MCF 10A (cell line): ENCODE results near the gene FOXP3. TPM values are rescaled to one million over a fixed set of nuclear protein-coding genes. Genes with fewer than 3 reads are reported as not detected.

Experiments
- BruUV-seq: library from RNA; stranded (reverse); fragments of 400-500 nt; replicated peaks from 2 replicates; lab custom pipeline; 2021; lab: Mats Ljungman, UMichigan
- CTCF ChIA-PET: fragments of 300-600 bp; sonication (Branson Sonifier 250); formaldehyde crosslinking; extraction: SDS; loops from one replicate; lab custom pipeline; 2021; ENCODE audit warnings: antibody characterized with exemption, inconsistent platforms; lab: Yijun Ruan, JAX
- POLR2A ChIA-PET: fragments of 300-600, 350-650 bp; sonication (Branson Sonifier 250); formaldehyde crosslinking; extraction: SDS; loops from one replicate; lab custom pipeline; 2020; ENCODE audit warnings: antibody characterized with exemption, inconsistent platforms; lab: Yijun Ruan, JAX
- DNase-seq: peaks from one replicate; pipeline ENCODE4 v3.0.0-alpha.2; 2018; ENCODE audit not compliant: unreplicated experiment
- H3K27ac Mint-ChIP-seq: one replicate; pipeline ENCODE4 v1.8.0; 2022; ENCODE audit warnings: mild to moderate bottlenecking, low read depth, mixed read lengths; ENCODE audit not compliant: unreplicated experiment
- H3K27me3 Mint-ChIP-seq: one replicate; pipeline ENCODE4 v1.8.0; 2022; ENCODE audit warnings: mixed read lengths; ENCODE audit not compliant: insufficient read depth, unreplicated experiment
- H3K36me3 Mint-ChIP-seq: one replicate; pipeline ENCODE4 v1.8.0; 2022; ENCODE audit warnings: mild to moderate bottlenecking, moderate library complexity, mixed read lengths; ENCODE audit not compliant: insufficient read depth, unreplicated experiment
- H3K4me1 Mint-ChIP-seq: one replicate; pipeline ENCODE4 v1.8.0; 2022; ENCODE audit warnings: mixed read lengths; ENCODE audit not compliant: insufficient read depth, unreplicated experiment
- H3K4me3 Mint-ChIP-seq: one replicate; pipeline ENCODE4 v1.8.0; 2022; ENCODE audit warnings: mild to moderate bottlenecking, moderate library complexity, mixed read lengths; ENCODE audit not compliant: unreplicated experiment
- H3K9me3 Mint-ChIP-seq: one replicate; pipeline ENCODE4 v1.8.0; 2022; ENCODE audit warnings: mixed read lengths; ENCODE audit not compliant: unreplicated experiment
- intact Hi-C: fragments of 100-400 bp; cut with micrococcal nuclease; formaldehyde crosslinking; loops from 2 replicates; pipeline ENCODE4 v1.14.1; 2022
- total RNA-seq: library from RNA; stranded (reverse); gene quantifications from 2 replicates; pipeline ENCODE4 v1.2.3, GENCODE V29; 2022
- TF ChIP-seq, protein P1 (sequence below): fragments of 200-600 bp; IDR thresholded peaks from one replicate; pipeline ENCODE4 v1.8.0; 2022; ENCODE audit warnings: antibody characterized with exemption, mild to moderate bottlenecking; ENCODE audit not compliant: unreplicated experiment

FOXP3 gene
- total RNA-seq, 1 experiment from 2014 or later = 0.26 TPM

DNA sequence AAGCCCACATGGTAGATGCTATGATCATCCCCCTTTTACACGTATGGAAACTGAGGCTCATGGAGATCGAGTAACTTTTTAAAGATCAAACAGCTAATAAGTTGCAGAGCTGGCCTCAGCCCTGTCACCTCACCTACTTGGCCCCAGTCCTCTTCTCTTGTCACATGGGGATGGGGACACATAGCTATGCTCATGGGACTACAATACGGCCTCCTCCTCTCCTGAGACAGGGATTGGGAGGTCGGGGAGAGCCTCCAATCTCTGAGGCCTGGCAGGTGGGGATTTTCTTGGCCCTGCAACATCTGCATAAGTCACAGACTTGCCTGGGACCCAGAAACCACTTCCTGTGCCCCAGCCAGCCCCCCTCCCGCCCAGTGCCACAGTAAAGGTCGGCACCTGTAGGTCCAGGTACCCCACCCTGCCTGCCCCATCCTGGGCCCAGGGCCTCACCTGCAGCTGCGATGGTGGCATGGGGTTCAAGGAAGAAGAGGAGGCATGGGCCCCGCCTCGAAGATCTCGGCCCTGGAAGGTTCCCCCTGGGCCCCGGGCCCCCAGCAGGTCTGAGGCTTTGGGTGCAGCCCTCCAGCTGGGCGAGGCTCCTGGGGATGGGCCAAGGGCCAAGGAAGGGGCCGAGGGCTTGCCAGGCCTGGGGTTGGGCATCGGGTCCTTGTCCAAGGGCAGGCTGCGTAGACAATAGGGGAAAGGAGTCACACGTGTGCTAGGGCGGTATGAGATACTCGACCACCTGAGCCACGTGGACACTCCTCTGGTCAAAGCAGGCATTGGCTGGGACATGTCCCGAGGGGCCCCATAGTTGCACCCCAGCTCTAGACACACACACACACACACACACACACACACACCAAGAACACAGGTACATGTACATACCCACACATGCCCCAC, 6.4 kb downstream of the FOXP3 start:
- Mint-ChIP-seq H3K27ac (no peak overlapping the region), H3K9me3 (peaks cover 11% of the 10 kb centered on the region), H3K27me3 (no peaks in the 10 kb centered on the region), H3K4me3 (no peak overlapping the region), H3K4me1 (no peaks in the 10 kb centered on the region), H3K36me3 (no peaks in the 10 kb centered on the region)
- no TSS peak for BruUV-seq
- POLR2A ChIA-PET = interaction anchor here (1.4 kb wide), 1 partner anchor 11 kb away, joined by 4 read pairs; the partner anchor contains the start of gene PPP1R3F
- no peak for DNase-seq
- intact Hi-C loops = no loop called here
- CTCF ChIA-PET = no interaction called here
- TF ChIP-seq, protein P1, sequence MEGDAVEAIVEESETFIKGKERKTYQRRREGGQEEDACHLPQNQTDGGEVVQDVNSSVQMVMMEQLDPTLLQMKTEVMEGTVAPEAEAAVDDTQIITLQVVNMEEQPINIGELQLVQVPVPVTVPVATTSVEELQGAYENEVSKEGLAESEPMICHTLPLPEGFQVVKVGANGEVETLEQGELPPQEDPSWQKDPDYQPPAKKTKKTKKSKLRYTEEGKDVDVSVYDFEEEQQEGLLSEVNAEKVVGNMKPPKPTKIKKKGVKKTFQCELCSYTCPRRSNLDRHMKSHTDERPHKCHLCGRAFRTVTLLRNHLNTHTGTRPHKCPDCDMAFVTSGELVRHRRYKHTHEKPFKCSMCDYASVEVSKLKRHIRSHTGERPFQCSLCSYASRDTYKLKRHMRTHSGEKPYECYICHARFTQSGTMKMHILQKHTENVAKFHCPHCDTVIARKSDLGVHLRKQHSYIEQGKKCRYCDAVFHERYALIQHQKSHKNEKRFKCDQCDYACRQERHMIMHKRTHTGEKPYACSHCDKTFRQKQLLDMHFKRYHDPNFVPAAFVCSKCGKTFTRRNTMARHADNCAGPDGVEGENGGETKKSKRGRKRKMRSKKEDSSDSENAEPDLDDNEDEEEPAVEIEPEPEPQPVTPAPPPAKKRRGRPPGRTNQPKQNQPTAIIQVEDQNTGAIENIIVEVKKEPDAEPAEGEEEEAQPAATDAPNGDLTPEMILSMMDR = no peak

DNA sequence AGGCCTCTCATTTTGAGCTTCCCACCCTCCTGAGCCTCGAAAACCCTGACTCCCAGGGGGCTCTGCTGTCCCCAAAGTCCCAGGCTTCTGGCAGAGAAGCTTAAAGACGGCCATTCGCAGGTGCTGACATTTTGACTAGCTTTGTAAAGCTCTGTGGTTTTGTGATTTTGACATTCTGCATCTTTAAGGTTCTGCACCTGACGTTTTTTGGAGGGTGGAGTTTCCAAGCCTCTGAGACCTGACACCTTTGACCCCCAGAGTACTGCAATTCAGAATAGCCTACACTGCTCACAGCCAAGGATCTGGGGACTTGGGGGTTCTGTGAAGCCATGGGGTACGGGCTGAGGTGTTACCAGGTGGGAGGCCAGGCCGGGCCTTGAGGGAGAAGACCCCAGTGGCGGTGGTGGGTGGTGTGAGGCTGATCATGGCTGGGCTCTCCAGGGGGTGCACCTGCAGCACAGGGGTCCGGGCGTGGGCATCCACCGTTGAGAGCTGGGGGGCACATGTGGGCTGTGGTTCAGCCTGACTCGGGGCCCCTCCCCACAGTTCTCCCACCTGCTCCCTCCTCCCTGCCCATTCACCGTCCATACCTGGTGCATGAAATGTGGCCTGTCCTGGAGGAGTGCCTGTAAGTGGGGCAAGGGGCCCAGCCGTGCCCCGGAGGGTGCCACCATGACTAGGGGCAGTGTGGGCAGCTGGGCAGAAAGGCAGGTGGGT, 7.3 kb downstream of the FOXP3 start:
- CTCF ChIA-PET = no interaction called here
- no peak overlapping the region for H3K27ac Mint-ChIP-seq
- no peak for DNase-seq
- no TSS peak for BruUV-seq
- POLR2A ChIA-PET = interaction anchor here (1.7 kb wide), 1 partner anchor 11 kb away, joined by 7 read pairs; no protein-coding TSS in a partner anchor
- intact Hi-C loops = no loop called here
- no peaks in the 10 kb centered on the region for H3K27me3 Mint-ChIP-seq
- no peaks in the 10 kb centered on the region for H3K36me3 Mint-ChIP-seq
- TF ChIP-seq, protein P1 = no peak
- peaks cover 8% of the 10 kb centered on the region for H3K9me3 Mint-ChIP-seq
- no peak overlapping the region for H3K4me3 Mint-ChIP-seq
- H3K4me1 Mint-ChIP-seq = no peaks in the 10 kb centered on the region

DNA sequence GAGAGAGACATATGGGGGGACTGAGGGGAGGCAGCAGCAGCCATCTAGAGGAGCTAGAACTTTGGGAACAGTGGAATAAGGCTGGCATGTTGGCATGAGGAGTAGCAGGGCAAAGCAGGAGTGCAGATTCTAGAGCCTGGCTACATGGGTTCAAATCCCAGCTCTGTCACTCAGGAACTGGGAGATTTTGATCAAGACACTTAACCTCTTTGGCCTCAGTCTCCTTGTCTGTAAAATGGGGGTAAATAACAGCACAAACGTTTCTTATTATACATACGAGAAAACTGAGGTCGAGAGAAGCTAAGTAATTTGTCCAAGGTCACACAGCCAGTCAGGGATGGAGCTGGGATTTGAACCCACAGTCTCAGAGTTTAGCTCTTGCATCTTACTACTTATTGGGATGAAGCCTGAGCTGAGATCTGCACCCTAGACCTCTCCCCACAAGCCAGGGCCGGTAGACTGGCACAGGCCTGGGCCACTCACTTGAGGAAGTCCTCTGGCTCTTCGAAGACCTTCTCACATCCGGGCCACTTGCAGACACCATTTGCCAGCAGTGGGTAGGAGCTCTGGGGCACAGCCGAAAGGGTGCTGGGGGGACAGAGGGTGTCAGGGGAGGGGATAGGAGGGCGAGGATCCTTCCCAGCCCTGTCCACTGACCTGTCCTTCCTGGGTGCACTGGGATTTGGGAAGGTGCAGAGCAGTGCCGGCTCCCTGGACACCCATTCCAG, 8.1 kb downstream of the FOXP3 start:
- intact Hi-C loops = no loop called here
- H3K36me3 Mint-ChIP-seq = no peaks in the 10 kb centered on the region
- H3K4me3 Mint-ChIP-seq = no peak overlapping the region
- H3K27ac Mint-ChIP-seq = no peak overlapping the region
- TF ChIP-seq, protein P1 = no peak
- H3K9me3 Mint-ChIP-seq = no peaks in the 10 kb centered on the region
- CTCF ChIA-PET = no interaction called here
- DNase-seq = no peak
- no peaks in the 10 kb centered on the region for H3K27me3 Mint-ChIP-seq
- H3K4me1 Mint-ChIP-seq = no peaks in the 10 kb centered on the region
- no TSS peak for BruUV-seq
- POLR2A ChIA-PET = interaction anchor here (0.6 to 1.7 kb wide), 2 partner anchors 12 to 337 kb away, joined by 3 to 7 read pairs; no protein-coding TSS in a partner anchor
